HuH-7.5 (cell line): Measurements from ENCODE around the gene C14orf93.
A peak's percentile ranks its signal among the peaks of the same experiment; 100 is the strongest.
"Not testable (repeated sequence)": the region's sequence is repeated elsewhere in the genome, so short reads cannot be mapped to it uniquely, and the experiment has no call there.

Experiments used
- DNase-seq: peaks from one replicate; pipeline ENCODE4 v3.0.0; 2011; ENCODE audit warnings: low spot score

The C14orf93 gene

DNA sequence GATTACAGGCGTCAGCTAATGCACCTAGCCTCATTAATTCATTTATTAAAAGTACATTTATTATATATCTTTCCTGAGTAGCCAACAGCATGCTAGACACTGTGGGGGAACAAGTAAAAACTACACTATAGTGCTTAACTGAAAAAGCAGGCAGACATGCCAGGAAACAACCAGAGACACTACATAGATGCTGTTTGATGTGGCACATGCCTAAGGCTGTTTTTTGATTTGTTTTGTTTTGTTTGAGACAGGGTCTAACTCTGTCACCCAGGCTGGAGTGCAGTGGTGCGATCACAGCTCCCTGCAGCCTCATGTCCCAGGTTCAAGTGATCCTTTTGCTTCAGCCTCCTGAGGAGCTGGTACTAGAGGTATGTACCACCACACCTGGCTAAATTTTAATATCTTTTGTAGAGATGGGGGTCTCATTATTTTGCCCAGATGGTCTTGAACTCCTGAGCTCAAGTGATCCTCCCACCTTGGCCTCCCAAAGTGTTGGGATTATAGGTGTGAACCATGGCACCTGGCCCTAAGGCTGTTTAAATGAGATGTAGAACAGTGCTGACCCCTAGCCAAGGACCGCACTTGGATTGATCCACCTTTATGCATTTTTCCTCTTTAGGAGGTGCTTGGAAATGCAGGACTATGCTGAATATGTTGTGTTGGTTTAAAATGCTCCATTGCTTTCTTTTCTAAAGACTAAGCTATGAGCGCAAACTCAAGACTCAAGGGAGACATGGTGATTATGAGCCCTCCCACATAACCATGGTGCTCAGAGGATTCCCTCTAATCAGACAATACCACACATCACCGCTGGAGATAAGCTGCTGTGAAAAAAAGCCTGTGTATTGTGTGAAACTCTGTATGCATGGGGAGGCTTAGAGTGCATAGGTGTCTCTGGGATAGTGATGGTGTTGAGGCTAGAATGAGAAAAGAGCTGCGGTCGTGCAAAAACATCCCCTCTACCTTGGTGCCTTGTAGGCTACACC lies 10.5 kb upstream of the C14orf93 start:
- DNase-seq: no peak

DNA sequence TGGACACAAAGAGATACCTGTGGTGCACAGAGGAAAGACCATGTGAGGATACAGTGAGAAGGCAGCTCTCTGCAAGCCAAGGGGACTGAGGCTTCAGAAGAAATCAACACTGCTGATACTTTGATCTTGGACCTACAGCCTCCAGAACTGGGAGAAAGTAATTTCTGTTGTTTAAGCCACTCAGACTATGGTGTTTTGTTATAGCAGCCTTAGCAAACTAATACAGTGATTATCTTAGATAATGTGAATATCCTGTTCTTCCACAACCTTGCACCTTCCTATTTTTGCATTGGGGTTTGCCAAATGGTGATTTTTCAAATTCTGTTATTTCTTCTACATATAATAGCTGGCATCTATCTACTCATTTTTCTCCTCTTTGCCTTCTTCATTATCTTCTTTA lies 8.2 kb upstream of the C14orf93 start:
- DNase-seq: no peak

DNA sequence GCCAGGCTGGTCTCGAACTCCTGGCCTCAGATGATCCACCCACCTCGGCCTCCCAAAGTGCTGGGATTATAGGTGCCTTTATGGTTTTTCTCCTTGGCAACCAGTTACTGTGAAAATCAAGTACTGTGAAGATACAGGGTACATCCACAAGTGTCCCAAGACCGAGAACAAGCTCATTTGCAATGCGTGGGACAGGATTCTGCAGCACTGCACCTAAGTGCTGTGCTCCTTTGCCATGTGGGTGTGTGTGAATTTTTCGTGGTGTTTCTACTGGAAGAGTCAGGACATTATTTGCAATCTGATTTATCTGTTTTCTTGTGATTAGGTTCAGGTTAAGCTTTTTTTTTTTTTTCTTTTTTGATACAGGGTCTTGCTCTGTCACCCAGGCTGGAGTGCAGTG lies 7.1 kb upstream of the C14orf93 start:
- DNase-seq: no peak

DNA sequence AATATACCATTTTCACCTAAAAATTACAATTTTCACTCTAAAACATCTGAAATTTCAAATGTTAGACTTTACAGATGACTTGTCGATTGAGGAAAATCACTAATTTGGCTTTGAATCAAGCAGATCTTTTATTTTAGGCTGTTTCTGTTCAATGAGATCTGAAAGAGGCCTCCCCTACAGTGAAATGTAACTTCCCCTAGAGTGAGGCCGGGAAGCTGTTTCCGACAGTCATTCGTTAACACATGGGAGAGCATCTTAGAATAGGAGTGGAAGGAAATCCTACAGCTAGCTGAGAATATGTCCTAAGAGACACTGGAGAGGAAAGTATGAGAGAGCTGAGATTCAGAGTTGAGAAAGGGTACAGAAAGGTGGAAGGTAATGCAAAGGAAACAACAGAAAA lies 5.7 kb upstream of the C14orf93 start:
- no peak for DNase-seq

DNA sequence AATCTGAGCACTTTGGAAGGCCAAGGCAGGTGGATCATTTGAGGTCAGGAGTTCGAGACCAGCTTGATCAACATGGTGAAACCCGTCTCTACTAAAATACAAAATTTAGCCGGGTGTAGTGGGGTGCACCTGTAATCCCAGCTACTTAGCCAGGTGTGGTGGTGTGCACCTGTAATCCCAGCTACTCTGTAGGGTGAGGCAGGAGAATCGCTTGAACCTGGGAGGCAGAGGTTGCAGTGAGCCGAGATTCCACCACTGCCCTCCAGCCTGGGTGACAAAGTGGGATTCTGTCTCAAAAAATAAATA lies 3.8 kb upstream of the C14orf93 start:
- DNase-seq: not testable (repeated sequence)

DNA sequence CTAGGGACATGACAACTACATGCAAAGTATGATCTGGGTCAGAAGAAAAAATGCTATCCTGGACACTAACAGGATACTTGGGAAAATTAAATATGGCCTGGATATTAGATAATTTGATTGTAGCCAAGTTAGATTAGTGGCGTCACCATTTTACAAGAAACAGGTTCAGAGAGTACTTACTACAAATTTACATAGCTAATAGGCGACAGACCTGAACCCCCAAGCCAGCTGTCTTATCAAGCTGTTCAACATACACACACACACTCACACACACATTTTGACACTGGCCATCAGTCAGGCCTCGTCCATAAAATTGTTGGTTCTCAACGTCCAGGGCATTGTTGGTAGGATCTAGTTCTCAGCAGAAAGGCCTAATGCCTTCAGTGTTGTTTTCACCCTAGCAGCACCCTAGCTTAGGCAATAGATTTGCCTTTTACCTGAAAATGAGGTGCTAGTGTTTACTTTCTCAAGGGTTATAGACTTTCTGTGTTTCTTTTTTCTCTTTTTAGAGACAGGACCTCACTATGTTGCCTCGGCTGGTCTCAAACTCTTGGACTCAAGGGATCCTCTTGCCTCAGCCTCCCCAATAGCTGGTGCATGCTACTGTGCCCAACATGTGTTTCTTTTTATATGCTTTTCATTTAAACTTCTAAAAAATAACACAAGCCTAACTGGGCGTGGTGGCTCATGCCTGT lies 3.3 kb upstream of the C14orf93 start:
- DNase-seq: no peak

DNA sequence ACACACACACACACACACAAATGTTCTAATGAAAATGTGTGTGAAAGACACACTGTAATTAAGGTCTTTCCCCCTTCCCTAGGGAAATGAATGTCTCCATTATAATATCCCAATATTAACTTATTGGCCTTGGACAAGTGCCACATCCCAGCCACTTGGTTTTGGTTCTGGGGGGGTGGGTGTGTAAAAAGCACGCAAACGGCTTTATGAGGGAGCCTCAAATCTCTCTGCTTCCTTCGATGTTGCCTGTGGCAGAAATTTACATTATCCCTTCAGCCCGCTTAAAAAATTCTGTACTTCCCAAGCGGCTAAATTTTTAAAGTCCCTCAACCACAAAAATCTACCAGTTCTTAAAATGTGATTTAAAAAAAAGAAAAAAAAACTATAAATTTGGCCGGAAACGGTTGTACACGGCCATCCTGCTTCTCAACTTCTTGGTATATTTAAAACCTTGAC lies 432 bp downstream of the C14orf93 start:
- DNase-seq: no peak

DNA sequence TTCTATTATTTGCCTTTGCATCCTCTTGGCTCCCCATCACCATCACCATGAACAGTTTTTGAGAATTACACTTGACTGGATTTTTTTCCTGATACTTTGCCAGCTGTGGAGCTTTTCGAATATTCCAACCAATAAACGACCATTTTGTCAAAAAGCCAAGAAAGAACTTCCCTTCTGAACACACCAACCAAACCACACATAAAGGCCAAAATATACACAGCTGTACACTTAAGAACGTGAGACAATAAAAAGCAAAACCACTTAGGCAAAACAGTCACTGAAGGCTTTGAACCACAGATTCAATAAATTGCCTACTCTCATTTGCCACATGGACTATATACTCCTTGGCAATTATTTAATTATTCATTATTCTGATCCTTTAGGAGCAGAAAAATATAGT lies 1.1 kb downstream of the C14orf93 start:
- no peak for DNase-seq

DNA sequence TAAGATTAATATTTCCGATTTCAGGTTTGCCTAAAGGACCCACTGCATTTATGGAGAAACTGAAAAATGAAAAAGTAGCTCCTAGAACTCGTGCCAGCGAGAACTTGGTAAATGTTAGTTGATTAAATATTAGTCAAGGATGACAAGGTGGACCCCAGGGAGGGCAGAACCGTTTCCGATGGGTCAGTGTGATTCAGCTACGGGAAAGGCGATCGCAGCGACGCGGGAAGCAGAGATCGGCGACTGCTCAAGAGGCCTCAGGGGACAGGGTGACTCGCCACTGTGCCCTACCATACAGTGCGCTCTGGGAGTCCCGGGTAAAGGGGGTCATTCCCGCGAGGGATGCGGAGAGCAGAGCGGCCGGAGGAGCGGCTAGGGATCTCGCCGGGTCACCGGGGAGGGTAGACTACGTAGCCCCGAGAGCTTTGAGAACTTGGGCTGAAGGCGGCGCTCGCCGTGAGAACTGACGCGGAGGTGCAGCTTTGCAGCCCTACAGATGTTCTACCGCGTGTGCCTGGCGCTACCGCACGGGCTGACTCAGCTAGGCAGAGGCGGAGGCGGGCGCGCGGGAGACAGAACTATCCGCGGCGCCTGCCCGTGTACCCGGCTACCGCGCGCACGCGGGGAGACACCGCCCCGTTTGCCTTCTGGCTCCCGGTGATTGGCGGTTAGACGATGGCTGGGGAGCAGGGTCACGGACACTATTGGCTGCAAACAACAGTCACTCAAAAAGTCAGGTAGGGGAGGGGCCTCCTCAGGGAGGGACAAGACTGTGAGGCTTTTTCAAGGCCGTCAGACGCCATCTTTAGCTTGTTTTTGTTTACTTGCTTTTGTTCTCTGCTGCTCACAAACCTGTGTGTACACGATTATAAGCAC lies 3.2 kb downstream of the C14orf93 start:
- peak; percentile 98 for DNase-seq

DNA sequence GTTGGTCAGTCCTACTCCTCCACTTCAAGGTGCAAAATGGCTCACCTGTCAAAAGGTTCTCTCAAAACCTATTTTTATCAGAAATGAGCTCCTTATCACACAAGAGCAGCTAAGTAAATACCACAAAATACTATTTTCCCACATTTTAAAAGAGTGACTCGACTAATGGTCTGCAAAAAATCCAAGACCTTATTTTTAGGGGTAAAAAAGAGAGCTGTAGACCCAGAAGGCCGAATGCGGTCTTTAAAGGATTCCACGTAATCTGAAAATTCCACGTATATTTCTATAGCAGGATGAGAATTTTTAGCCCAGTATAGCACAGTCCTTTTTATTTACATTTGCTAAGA lies 3.8 kb downstream of the C14orf93 start:
- DNase-seq: no peak

DNA sequence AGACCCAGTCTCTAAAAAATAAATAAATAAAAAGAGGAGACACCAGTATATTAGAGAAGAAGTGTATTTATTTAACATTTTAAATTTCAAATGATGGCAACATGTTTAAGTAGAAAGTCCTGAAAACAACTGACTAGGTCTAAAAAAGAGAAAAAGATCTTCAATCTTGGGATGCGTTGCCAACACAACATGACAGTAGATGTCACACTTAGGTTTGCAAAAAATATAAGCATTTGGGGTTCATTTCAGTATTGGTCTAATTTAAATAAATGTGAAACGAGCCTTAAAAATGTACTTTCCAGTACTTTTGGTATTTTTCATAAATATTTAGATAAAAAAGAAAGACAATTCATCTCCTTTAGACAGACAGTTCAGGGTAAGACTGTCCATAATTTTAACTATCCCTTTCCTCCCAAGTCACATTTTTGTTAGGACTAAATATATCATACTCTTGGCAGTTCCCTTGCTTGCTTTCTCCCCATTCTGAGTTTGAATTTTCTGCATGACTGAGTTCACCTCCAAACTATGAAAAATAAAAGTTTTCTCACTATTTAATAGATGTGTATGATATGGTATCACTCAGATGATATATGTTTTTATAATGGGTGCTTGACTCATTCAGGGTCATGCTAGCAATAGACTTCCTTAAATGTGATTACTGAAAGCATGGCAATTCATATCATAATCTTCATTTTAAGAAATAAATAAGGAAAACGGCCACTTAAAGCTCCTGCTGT lies 4.3 kb downstream of the C14orf93 start:
- DNase-seq: no peak

DNA sequence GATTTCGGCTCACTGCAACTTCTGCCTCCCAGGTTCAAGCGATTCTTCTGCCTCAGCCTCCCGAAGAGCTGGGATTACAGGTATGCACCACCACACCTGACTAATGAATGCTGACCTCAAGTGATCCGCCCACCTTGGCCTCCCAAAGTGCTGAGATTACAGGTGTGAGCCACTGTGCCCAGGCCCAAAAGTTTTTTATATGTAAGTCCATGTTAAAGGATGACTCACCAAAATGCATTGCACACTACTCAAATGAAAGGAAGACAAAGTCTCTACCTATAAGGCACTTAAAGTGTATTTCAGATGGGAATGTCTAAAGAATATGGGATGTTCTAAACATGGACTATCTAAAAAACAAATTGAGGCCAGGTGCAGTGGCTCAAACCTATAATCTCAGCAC lies 5.7 kb downstream of the C14orf93 start:
- DNase-seq: not testable (repeated sequence)

DNA sequence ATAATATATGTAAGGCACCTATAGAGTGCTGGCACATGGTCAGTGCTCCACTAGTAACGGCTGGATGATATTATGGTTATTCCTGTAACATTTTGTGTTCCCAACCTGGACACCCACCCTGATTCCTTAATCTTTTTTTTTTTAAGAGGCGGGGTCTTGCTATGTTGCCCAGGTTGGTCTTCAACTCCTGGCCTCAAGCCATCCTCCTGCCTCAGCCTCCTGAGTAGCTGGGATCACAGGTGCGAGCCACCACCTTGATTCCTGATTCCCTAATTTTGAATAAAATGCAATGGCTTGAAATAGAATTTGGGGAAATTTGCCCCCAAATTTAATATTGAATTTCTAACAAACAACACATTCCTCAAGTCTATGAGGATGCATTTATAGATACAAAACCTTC lies 7.4 kb downstream of the C14orf93 start:
- no peak for DNase-seq

DNA sequence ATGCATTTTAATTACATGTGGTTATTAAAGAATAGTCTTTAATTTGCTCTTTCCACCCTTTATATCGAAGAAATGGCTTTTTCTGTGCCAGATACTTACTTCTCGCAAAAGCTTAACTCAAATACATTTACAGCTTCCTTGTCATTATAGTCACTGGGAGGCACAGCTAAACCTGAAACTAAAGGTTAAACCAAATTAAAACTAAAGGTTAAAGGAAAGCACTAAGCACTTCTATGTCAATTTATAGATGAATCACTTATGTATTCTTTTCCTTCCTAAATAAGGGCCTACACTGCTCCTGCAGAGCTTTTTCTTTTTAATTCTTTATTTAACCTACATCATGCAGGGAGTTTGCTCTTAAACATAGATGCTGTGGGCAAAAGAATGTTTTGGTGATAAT lies 9.1 kb downstream of the C14orf93 start:
- no peak for DNase-seq

DNA sequence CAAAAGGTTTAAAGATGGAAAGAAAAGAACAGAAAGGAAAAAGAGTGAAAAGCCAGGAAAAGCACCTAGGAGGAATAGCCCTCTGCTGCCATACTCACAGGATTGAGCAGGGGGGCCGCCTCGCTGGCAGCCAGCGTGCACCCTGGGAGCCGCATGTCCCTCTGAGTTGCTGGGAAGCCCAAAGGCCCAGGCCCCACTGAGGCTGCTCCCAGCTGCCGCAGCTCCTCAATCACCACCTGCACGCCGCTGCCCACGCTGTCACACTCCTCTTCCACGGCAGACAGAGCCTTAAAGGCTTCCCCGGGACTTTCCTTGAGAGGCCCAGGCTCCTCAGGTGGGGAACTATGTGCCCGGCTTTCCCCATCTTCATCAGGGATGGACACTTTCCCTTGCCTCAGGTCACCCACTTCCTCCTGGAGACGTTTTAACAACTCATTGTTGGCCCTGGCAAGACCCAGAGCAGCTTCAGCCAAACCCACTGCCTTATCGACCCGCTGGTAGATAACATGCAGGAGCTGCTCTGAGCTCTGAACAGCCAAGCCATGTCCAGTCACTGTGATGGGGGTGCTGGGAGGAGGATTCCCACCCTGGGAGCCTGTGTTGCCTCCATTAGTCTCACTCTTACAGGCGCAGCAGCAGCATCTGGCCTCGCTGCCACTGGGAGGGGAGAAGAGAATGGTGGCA lies 11.5 kb downstream of the C14orf93 start:
- DNase-seq: no peak

DNA sequence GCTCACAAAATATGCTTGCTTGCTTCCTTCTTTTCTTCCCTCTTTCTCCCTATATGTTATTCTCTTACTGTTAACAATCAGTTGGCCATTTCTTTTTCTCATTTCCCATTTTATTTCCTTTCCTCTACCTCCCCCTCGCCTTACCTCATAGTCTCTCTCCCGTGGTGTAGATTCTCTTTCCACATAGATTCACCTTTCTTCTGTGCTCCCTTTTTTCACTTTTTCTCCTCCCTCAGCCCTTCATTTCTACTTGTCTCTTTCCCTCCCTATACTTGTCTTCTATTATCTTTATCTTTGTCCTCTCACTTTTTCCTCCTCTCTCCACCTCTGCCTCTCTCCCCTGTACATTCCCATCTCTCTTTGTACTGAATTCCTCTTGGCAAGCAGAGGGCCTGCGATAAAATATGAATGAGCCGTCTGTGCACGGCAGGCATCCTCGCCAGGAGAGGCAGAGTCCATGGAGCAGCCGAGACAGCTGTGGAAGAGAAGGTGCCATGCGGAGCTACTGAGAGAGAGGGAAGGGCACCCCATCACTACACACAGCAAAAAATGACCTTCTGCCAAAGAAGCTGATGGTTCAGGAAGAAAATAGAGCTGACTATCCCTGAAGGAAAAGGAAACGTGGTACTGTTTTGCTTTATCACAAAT lies 12.1 kb downstream of the C14orf93 start:
- no peak for DNase-seq

DNA sequence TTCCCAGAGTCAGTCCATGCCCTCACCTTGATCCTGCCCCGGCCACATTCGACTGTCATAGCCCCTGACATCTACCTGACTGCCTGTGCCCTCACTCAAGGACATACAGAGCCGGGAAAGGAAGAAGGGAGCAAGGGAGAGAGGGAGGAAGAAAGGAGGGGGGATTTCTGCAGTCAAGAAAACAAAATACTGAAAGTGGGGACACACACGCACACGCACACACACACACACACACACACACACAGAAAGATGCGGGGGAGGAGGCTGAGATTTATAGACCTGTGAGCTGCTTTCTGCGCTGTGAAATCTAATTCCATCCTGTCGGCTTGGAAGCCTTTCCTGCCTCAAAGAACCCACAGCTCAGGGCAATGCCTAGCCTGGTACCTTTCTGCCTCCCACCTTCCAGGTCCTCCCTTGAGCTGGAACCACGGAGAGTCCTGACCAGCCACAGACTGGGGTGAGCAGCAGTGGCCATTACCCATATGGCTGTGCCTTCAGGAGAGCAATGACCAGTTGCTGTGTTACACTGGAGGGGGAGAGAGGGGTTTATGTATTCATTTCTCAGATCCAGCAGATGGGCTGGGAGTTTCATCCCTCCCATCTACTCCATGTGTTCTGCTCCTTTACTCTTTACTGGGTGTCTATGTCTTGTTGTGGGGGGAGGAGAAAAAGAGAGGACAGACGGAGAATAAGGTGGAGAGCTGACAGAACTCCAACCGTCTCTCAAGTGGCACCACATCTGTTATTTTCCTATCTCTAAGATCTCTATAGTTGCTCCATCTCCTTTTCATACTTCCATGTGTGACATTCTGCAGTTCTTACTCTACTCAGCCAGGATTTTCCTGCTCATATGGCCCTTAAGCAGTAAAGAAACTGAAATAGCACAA lies 12.9 kb downstream of the C14orf93 start:
- DNase-seq: no peak

DNA sequence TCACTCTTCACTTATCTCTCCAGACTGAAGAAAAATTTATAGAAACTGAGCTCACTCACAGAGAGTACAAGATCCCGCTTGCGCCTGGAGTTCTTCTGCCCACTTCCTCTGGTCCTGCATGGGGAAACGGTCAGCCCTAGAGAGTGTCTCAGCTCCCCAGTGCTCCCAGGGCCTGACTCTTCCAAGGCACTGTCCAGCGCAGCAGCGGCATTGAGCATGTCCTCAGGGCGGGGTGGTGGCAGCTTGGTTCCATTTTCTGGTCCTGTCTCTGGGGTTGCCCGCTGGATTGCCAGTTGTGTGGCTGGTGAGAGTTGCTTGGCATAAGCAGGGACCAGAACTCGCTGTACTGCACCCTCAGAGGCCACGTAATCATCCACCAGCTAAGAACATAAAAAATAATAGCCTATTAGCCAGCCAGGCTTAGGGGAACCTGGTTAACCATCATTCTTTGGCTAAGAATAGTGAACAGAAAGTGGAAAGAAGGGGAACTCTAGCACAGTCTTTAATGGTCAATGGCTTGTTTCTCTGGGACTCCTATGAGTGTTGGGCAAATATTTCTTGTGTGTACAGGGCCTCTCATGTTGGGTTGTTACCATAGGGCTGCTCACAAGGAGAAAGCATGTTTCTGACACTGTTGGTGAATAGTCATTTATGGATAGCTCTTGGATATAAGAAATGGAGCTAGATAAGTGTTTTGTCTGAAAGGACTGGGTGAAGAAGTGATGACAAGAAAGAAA lies 13.9 kb downstream of the C14orf93 start:
- DNase-seq: no peak

DNA sequence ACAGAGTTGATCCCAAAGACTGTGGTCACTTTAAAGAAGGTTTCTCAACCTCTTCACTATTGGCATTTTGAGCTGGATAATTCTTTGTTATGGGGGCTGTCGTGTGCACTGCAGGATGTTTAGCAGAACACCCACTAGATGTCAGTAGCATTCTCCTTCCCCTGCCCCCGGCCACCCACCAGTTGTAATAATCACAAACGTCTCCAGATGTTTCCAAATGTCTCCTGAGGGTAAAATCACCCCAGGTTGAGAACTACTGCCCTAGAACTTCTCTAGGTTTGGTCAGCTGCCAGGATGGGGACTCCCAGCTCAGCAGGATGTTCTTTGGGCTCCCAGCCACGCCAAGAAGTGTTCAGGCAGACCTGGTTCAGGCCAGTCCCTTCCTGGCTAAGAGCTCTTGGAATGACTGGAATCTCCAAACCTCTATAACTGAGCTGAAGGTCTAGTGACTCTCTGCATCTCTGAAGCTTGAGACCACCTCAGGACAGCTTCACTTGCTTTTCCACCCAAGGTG lies 15.1 kb downstream of the C14orf93 start:
- no peak for DNase-seq
